ENCODE data around the gene RASGEF1C. TPM values are rescaled to one million over a fixed set of nuclear protein-coding genes. Genes with fewer than 3 reads are reported as not detected.

The RASGEF1C gene
- total RNA-seq, 2 experiments from 2014 or later, result not detected

DNA sequence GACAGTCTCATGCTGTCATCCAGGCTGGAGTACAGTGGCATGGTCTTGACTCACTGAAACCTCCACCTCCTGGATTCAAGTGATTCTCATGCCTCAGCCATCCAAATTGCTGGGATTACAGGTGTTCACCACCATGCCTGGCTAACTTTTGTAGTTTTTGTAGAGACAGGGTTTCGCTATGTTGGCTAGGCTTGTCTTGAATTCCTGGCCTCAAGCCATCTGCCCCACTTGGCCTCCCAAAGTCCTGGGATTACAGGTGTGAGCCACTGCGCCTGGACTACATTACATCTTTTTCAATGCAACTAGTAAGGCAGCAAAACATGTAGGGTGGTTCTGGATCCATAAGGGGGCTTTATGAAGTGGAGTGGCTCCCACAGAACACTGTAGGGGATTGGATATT is 29.6 kb upstream of the RASGEF1C start:
- Histone ChIP-seq H3K27me3 (ENCODE audit: control insufficient read depth in 1 of 2, insufficient read depth in 2 of 2, low read length in 2 of 2) (no peaks in the 10 kb centered on the region), H3K4me3 (ENCODE audit: low read length) (no peak overlapping the region), H3K36me3 (ENCODE audit: insufficient read depth, low read length) (peaks cover 77% of the 10 kb centered on the region), H3K4me1 (ENCODE audit: insufficient read depth, low read length) (no peaks in the 10 kb centered on the region), H3K9me3 (ENCODE audit: control insufficient read depth in 1 of 2, insufficient read depth in 1 of 2, low read length in 2 of 2) (peaks cover 7 to 33% of the 10 kb centered on the region in 2 experiments), H3K27ac (ENCODE audit: low read depth in 1 of 2, low read length in 2 of 2) (no peak overlapping the region)
- intact Hi-C loops (cut with DNase I, micrococcal nuclease), result no loop called here
- H3K27ac Mint-ChIP-seq, result no peak overlapping the region
- H3K9me3 Mint-ChIP-seq, result peaks cover 4% of the 10 kb centered on the region
- POLR2A ChIA-PET, result no interaction called here
- peaks cover 100% of the 10 kb centered on the region for H3K36me3 Mint-ChIP-seq (ENCODE audit: low read depth)
- TF ChIP-seq, protein P1, sequence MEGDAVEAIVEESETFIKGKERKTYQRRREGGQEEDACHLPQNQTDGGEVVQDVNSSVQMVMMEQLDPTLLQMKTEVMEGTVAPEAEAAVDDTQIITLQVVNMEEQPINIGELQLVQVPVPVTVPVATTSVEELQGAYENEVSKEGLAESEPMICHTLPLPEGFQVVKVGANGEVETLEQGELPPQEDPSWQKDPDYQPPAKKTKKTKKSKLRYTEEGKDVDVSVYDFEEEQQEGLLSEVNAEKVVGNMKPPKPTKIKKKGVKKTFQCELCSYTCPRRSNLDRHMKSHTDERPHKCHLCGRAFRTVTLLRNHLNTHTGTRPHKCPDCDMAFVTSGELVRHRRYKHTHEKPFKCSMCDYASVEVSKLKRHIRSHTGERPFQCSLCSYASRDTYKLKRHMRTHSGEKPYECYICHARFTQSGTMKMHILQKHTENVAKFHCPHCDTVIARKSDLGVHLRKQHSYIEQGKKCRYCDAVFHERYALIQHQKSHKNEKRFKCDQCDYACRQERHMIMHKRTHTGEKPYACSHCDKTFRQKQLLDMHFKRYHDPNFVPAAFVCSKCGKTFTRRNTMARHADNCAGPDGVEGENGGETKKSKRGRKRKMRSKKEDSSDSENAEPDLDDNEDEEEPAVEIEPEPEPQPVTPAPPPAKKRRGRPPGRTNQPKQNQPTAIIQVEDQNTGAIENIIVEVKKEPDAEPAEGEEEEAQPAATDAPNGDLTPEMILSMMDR (IDR thresholded peaks at IDR 0.05), result no peak
- DNase-seq, result no peak
- no peak overlapping the region for H3K4me3 Mint-ChIP-seq
- no peaks in the 10 kb centered on the region for H3K27me3 Mint-ChIP-seq
- H3K4me1 Mint-ChIP-seq (ENCODE audit: low read depth), result no peaks in the 10 kb centered on the region
- CTCF ChIA-PET, result no interaction called here
- no peak for ATAC-seq (ENCODE audit: poor library complexity)

DNA sequence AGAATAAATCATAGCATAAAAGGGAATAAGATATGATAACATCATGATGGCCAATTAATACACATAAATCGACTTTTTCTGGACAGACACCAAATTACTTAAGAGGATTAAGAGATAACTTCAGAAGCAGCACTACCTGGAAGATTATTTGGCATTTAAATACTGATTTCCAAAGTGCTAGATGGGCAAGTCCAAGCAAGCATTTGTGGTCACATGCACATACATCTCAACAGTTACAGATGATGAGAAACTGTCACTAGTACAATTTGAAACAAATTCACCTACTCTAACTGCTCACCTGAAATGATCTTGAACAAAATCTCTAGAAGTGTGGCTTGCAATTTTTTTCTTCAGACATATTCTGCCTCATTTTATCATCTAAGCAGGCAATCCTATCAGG is 26.8 kb upstream of the RASGEF1C start:
- H3K9me3 ChIP-seq (ENCODE audit: control insufficient read depth in 1 of 2, insufficient read depth in 1 of 2, low read length in 2 of 2), result peaks cover 11 to 36% of the 10 kb centered on the region in 2 experiments
- no peak for ATAC-seq (ENCODE audit: poor library complexity)
- Mint-ChIP-seq H3K27me3 (no peaks in the 10 kb centered on the region), H3K9me3 (peaks cover 4% of the 10 kb centered on the region), H3K36me3 (ENCODE audit: low read depth) (peaks cover 98% of the 10 kb centered on the region), H3K4me1 (ENCODE audit: low read depth) (no peaks in the 10 kb centered on the region), H3K4me3 (no peak overlapping the region), H3K27ac (no peak overlapping the region)
- H3K27ac ChIP-seq (ENCODE audit: low read depth in 1 of 2, low read length in 2 of 2), result no peak overlapping the region
- POLR2A ChIA-PET, result no interaction called here
- DNase-seq, result no peak
- H3K36me3 ChIP-seq (ENCODE audit: insufficient read depth, low read length), result peaks cover 60% of the 10 kb centered on the region
- CTCF ChIA-PET, result no interaction called here
- intact Hi-C loops (cut with DNase I, micrococcal nuclease), result no loop called here
- TF ChIP-seq, protein P1 (IDR thresholded peaks at IDR 0.05), result no peak
- no peaks in the 10 kb centered on the region for H3K27me3 ChIP-seq (ENCODE audit: control insufficient read depth in 1 of 2, insufficient read depth in 2 of 2, low read length in 2 of 2)
- no peak overlapping the region for H3K4me3 ChIP-seq (ENCODE audit: low read length)
- H3K4me1 ChIP-seq (ENCODE audit: insufficient read depth, low read length), result no peaks in the 10 kb centered on the region

DNA sequence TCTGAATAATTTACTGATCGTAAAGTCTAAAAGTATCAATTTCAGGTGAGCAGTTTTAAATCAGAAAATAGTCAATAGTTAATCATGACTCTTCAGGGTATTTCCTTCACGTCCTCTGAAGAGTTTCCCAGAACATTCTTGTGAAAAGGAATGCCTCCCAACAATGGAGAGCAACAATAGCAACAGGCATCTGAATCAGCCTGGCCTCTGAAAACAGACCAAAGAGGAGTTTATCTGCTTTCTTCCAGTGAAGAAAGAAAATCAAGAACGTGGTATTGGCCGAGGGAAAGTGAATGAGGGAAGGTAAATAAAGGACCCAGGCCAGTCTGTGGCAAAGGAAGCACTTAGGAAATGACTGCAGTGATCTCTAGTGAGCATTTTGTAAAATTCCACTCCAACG is 26.1 kb upstream of the RASGEF1C start:
- intact Hi-C loops (cut with DNase I, micrococcal nuclease), result no loop called here
- Histone ChIP-seq H3K9me3 (ENCODE audit: control insufficient read depth in 1 of 2, insufficient read depth in 1 of 2, low read length in 2 of 2) (peaks cover 11 to 42% of the 10 kb centered on the region in 2 experiments), H3K27me3 (ENCODE audit: control insufficient read depth in 1 of 2, insufficient read depth in 2 of 2, low read length in 2 of 2) (no peaks in the 10 kb centered on the region), H3K4me1 (ENCODE audit: insufficient read depth, low read length) (no peaks in the 10 kb centered on the region), H3K36me3 (ENCODE audit: insufficient read depth, low read length) (peaks cover 53% of the 10 kb centered on the region), H3K27ac (ENCODE audit: low read depth in 1 of 2, low read length in 2 of 2) (no peak overlapping the region), H3K4me3 (ENCODE audit: low read length) (no peak overlapping the region)
- CTCF ChIA-PET, result no interaction called here
- TF ChIP-seq, protein P1 (IDR thresholded peaks at IDR 0.05), result no peak
- no peaks in the 10 kb centered on the region for H3K4me1 Mint-ChIP-seq (ENCODE audit: low read depth)
- H3K4me3 Mint-ChIP-seq, result no peak overlapping the region
- peaks cover 98% of the 10 kb centered on the region for H3K36me3 Mint-ChIP-seq (ENCODE audit: low read depth)
- H3K27ac Mint-ChIP-seq, result no peak overlapping the region
- DNase-seq, result no peak
- H3K27me3 Mint-ChIP-seq, result no peaks in the 10 kb centered on the region
- peaks cover 4% of the 10 kb centered on the region for H3K9me3 Mint-ChIP-seq
- no peak for ATAC-seq (ENCODE audit: poor library complexity)
- POLR2A ChIA-PET, result no interaction called here
